Neuron (in vitro differentiated cells): ENCODE measurements around the gene MAPK4.

Source experiments
- H2AFZ ChIP-seq: one replicate; pipeline ENCODE4 v1.6.1; 2013; ENCODE audit warnings: low read depth, mild to moderate bottlenecking, inconsistent platforms, low read length, moderate library complexity
- H3K27me3 ChIP-seq: one replicate; pipeline ENCODE4 v1.6.1; 2013; ENCODE audit warnings: low read length; ENCODE audit not compliant: insufficient read depth
- H3K36me3 ChIP-seq: one replicate; pipeline ENCODE4 v1.6.1; 2013; ENCODE audit warnings: low read length; ENCODE audit not compliant: insufficient read depth
- H3K4me1 ChIP-seq: one replicate; pipeline ENCODE4 v1.6.1; 2013; ENCODE audit warnings: low read length; ENCODE audit not compliant: insufficient read depth
- H3K4me3 ChIP-seq: 2 replicates; pipeline ENCODE4 v1.5.1; 2013; ENCODE audit warnings: mild to moderate bottlenecking, low read length, moderate library complexity
- H3K9me3 ChIP-seq: one replicate; pipeline ENCODE4 v1.6.1; 2013; ENCODE audit warnings: low read length

Gene MAPK4

DNA sequence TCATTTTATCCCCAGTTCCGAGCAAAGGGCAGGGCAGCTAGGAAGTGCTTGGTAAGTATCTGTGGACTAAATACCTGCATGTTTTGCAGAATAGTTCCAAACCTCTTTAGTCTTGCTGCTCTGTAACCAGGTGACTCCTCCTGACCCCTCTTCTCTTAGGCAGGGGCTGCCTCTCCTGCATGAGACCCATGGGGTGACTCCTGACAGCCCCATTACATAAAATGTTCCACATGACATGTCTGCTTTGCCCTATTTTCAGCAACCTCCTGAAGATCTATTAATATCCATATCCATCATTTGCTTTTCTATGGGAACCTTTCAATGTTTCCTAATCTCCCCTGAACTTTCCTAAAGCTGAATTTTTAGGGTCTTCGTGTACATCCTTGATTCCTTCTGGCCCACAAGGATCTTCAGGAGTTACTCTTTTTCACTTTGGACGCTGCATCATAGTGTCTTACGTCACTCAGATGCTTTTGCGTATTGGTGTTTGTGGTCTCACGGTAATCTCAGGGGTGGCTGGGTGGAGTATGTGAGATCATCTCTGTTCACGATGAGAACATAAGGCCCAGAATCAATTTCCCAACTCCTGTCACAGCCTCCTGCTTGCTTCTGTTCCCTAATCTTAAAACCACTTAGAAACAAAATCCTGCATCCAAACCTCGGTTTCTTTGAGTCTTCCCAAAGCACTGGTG is 76.6 kb downstream of the MAPK4 start:
- Histone ChIP-seq H3K4me3 (no peak overlapping the region), H3K36me3 (no peaks in the 10 kb centered on the region), H2AFZ (no peak overlapping the region), H3K27me3 (no peaks in the 10 kb centered on the region), H3K4me1 (peaks cover 12% of the 10 kb centered on the region), H3K9me3 (no peaks in the 10 kb centered on the region)

DNA sequence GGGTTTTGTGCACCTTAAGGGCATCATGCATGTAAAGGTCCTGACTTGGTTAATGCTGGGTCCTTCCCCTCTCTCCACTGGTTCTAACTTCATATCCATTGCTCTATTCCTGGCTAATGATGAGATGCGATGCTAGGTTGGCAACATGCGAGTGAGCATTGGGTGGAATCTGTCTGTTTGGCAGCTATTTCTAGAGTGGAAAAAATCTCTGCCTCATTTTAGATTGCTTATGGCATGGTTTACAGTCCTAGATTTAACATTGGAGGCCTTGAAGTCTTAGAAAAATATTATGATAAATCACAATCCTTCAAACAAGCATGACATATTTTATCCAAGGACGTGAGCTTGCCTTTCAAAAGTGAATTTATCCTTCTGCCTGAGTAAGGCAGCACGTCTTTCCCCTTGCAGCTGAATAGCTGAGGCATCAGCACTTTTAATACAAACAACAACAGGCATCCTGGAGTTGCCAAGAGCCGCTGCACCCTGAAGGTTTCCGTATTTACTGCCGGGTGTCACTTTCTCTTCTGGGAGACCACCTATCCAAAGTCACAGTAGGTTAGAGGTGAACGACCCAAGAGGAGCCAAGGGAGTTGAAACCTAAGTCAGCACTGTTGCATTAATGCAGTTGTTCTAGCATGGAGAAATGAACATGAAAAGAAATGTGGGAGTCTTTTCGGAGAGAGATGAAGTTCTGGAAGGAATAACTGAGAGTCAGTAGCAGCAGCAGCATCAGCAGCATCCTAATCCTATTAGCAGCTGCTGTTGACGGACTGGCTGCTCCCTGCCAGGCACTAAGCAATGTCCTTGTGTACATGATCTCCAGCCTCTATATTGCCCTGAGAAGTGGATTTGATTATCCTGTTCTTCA is 78.4 kb downstream of the MAPK4 start:
- H3K9me3 ChIP-seq, result no peaks in the 10 kb centered on the region
- H3K4me3 ChIP-seq, result no peak overlapping the region
- no peak overlapping the region for H2AFZ ChIP-seq
- H3K27me3 ChIP-seq, result no peaks in the 10 kb centered on the region
- H3K36me3 ChIP-seq, result no peaks in the 10 kb centered on the region
- no peaks in the 10 kb centered on the region for H3K4me1 ChIP-seq

DNA sequence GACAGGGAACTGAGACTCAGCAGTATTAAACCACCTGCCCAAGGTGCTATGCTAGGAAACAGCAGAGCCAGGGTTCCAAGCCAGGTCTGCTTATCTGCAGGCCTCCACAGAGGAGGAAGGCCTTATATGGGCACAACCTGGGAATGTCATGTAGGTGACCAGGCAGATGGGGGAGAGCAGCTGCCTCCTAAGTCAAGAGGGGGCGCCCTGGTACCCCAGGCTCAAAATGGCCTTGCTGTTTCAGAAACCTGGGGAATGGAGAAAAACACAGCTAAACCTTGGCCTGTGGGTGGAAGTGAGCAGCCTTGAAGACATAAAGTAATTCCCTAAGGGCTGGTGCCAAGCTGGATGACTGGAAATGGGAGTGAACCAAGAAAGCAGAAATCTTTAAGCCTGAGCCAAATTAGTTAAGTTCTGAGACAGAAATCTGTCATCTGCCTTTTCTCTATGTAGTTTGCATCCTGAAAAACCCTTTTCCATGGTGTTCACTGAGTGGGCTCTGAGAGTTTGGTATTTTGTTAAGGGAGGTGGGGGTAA is 79.1 kb downstream of the MAPK4 start:
- Histone ChIP-seq H3K4me1 (no peaks in the 10 kb centered on the region), H3K36me3 (no peaks in the 10 kb centered on the region), H2AFZ (no peak overlapping the region), H3K27me3 (no peaks in the 10 kb centered on the region), H3K9me3 (no peaks in the 10 kb centered on the region), H3K4me3 (no peak overlapping the region)

DNA sequence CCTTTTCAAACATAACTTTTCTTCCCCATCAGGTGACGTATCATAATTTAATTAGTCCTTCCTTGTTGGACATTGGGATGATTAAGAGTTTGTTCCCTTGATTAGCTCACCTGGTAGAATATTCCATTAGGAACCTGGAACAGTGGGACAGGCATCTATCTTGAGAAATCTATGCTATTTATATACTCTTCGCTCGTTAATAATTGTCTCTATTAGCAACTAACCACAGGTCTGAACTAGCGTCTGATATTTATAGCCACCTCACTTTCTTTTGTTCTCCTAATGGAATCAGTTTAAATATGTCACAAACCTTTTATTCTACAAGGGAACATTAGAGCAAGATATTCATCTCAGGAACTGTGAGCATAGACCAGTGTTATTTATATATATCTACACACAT is 79.8 kb downstream of the MAPK4 start:
- H3K27me3 ChIP-seq, result no peaks in the 10 kb centered on the region
- no peak overlapping the region for H2AFZ ChIP-seq
- no peaks in the 10 kb centered on the region for H3K36me3 ChIP-seq
- no peaks in the 10 kb centered on the region for H3K4me1 ChIP-seq
- no peaks in the 10 kb centered on the region for H3K9me3 ChIP-seq
- no peak overlapping the region for H3K4me3 ChIP-seq

DNA sequence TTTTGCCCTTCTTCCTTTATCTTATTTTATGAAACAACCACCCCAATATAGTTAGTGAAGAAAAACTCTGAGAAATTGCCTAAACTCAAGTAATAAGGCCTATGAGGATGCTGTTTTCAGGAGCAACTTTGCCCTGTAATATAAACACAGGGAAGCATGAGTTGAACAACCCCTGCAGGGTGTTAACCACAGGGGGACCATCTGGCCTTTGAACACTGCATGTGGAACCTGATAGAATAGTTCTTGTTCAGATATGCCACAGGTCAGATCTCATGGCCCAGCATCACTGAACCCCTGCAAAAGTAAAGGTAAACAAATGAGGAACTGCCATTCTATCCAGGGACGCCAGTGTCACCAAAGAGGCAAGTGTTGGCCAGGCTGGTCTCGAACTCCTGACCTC is 82.6 kb downstream of the MAPK4 start:
- Histone ChIP-seq H3K36me3 (no peaks in the 10 kb centered on the region), H3K9me3 (no peaks in the 10 kb centered on the region), H3K4me1 (no peaks in the 10 kb centered on the region), H2AFZ (no peak overlapping the region), H3K27me3 (no peaks in the 10 kb centered on the region), H3K4me3 (no peak overlapping the region)

DNA sequence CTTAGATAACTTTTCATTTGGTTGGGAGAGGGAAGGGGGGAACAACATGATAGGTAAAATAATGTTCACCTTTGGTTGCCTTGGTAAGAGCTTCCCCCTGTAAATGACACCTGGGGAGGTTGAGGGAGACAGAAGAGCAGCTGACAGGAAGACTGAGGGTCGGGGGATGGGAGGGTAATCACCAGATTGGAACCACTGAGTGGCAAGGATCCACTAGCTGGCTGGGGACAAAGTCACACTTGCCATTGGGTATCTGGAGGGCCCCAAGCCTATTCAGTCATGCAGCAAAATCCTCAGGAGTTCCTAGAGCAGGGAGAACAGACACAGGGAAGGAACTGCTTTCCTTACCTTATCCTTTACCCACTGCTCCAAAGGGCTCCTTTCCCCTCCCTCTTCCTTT is 84.3 kb downstream of the MAPK4 start:
- Histone ChIP-seq H3K9me3 (no peaks in the 10 kb centered on the region), H3K36me3 (no peaks in the 10 kb centered on the region)

DNA sequence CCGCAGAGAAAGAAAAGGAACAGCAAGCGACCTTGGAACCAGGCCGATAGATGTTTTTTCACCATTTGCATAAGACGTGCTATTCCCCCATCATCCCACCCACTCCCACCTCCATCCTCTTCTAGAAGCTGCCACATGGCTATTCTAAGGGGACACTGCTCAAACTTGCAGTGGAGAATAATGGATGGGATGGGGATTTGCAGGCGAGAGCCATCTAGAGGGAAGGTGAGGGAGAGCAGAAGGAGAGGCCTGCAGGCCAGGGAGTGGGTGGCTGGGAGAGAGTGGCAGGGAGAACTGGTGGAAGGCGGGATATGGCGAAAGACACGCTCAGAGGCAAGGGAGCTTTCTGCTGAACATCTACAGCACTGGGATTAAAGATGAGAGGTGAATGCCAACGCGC is 84.9 kb downstream of the MAPK4 start:
- no peaks in the 10 kb centered on the region for H3K27me3 ChIP-seq
- H3K4me1 ChIP-seq, result no peaks in the 10 kb centered on the region

More for the DNA sequence above, 84.3 kb downstream of the MAPK4 start:
- Histone ChIP-seq H3K27me3 (no peaks in the 10 kb centered on the region), H3K4me3 (no peak overlapping the region), H3K4me1 (no peaks in the 10 kb centered on the region), H2AFZ (no peak overlapping the region)

DNA sequence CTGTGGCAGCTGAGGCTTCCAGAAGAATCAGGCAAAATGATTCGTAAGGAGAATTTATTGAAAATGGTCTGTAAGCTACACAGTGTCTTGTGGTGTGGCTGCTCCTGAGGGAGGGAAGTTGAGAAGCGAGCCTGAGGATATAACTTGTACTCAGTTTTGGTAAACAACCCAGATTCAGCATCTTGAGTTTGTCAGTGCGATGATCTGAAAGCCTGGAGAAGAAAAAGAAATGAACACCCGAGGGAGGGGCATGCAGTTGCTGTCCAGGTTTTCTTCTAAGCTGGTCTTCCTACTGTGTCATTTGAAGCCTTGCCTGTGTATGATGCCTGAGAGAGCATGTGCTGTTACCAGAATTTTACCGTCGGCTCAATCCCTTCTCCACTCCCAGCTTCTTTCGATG is 87.3 kb downstream of the MAPK4 start:
- H3K4me3 ChIP-seq, result no peak overlapping the region
- H2AFZ ChIP-seq, result no peak overlapping the region
- H3K27me3 ChIP-seq, result no peaks in the 10 kb centered on the region
- H3K36me3 ChIP-seq, result no peaks in the 10 kb centered on the region
- no peaks in the 10 kb centered on the region for H3K4me1 ChIP-seq
- no peaks in the 10 kb centered on the region for H3K9me3 ChIP-seq

More for the DNA sequence above, 84.9 kb downstream of the MAPK4 start:
- H3K4me3 ChIP-seq, result no peak overlapping the region
- no peaks in the 10 kb centered on the region for H3K9me3 ChIP-seq
- no peak overlapping the region for H2AFZ ChIP-seq
- H3K36me3 ChIP-seq, result no peaks in the 10 kb centered on the region

DNA sequence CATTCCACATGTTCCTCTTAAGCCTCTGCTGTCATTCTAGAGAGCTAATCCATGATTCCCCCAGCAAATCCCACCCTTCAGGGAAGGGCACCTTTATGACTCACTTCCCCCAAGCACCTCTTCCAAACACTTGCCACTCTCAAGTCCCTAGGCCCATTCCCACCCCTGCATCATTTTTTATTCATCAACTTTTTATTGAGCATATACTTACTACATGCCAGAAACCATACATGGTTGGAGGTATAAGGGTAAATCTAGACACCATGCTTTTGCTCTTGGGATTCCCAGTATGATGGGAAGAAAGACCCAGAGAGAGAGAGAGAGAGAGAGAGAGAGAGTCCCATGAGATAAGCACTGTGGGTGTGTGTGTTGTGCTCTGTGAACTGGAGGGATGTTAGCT is 87.9 kb downstream of the MAPK4 start:
- Histone ChIP-seq H3K36me3 (no peaks in the 10 kb centered on the region), H2AFZ (no peak overlapping the region), H3K9me3 (no peaks in the 10 kb centered on the region), H3K4me1 (no peaks in the 10 kb centered on the region), H3K4me3 (no peak overlapping the region), H3K27me3 (no peaks in the 10 kb centered on the region)

DNA sequence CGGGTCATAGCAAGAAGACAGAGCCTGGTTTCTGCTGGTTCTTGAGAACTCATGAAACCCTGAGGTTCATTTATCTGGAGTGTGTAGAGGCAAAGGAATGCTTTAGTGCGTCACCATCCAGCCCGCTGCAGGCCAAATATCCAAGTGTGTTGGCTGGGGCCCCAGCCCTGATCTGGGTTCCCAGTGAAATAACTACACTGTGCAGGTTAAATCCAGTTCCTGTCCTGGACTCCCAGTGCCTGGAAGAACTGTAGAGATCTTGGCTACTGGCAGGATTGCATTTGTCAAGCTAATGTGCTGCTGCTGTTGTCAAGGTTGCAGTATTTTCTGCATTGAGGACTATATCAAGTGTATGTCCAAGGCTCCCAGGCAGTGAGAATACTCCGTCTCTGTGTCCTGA is 89.9 kb downstream of the MAPK4 start:
- Histone ChIP-seq H3K4me1 (no peaks in the 10 kb centered on the region), H3K27me3 (no peaks in the 10 kb centered on the region), H3K9me3 (no peaks in the 10 kb centered on the region), H2AFZ (no peak overlapping the region), H3K4me3 (no peak overlapping the region), H3K36me3 (no peaks in the 10 kb centered on the region)

DNA sequence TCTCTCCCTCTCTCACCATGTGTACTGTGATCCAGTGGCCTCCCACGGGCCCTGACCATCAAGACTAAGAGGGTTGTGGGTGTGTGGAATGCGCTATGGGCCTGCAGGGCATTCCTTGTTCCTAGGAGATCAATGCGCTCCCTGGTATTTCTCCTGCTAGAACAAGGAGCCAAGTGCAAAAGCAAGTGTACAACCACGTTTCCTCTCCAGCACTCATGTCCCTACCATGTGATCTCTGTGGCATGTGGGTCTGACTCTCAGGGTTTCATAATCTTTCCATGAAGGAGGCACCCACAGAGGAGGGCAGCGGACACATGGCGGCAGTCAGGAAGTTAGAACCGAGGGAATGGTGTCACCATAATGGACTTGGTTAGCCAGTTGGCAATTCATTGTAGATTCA is 91.4 kb downstream of the MAPK4 start:
- no peaks in the 10 kb centered on the region for H3K36me3 ChIP-seq
- H2AFZ ChIP-seq, result no peak overlapping the region
- H3K4me3 ChIP-seq, result no peak overlapping the region
- no peaks in the 10 kb centered on the region for H3K4me1 ChIP-seq
- H3K9me3 ChIP-seq, result no peaks in the 10 kb centered on the region
- H3K27me3 ChIP-seq, result no peaks in the 10 kb centered on the region

DNA sequence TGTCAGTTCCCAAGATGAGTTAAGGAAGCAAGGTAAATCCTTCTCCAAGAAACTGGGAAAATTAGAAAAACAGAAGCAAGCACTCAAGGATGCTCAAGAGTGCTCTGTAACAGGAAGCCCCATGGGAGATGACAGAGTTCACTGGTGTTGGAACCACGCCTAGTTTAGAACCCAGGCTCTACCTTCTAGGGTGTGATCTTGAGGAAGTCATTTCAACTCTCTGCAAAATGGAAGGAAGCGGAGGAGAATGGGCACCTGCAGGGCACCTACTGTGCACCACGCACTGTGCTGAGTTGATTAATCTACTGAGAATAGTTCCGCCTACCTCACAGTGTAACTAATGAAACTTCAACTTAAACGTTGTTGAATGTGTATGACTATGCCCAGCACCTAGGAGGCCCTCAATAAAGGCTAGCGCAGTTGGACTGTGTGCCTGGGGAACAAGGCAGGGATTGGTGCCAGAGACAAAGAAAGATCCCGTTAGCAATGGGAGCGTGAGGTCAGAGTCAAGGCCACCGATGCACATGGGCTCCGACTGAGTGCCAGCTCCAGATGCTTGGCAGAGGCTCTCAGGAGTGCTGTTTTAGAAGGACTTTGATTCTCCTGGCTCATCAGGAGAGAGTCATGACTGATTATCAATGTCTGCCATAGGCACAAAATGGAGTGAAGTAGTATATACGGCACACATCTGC is 93.7 kb downstream of the MAPK4 start:
- Histone ChIP-seq H3K9me3 (no peaks in the 10 kb centered on the region), H3K36me3 (no peaks in the 10 kb centered on the region), H3K4me3 (no peak overlapping the region), H3K27me3 (no peaks in the 10 kb centered on the region), H3K4me1 (no peaks in the 10 kb centered on the region), H2AFZ (no peak overlapping the region)

DNA sequence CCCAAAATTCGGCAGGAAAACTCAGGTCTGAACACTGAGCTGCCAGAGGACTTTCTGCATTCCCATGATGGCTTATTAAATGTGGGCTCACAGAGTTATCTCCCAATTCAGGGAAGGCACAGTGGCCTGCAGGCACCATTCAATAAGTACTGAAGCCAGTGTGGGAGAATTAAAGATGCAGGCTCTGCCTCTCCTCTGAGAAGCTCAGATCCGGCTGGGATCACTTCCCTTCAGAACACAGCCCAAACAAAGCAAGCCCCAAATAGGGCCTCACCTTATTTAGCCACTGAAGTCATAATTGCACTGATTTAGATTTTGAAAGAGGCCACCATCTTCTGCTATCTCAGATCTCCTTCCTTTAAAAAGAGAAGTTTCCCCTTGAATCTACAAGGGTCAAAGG is 94.3 kb downstream of the MAPK4 start:
- no peaks in the 10 kb centered on the region for H3K36me3 ChIP-seq
- no peaks in the 10 kb centered on the region for H3K4me1 ChIP-seq
- no peaks in the 10 kb centered on the region for H3K9me3 ChIP-seq
- no peaks in the 10 kb centered on the region for H3K27me3 ChIP-seq
- H2AFZ ChIP-seq, result no peak overlapping the region
- H3K4me3 ChIP-seq, result no peak overlapping the region
